Uterus (tissue), 4 donors: ENCODE results near the gene MAML2. TPM values are rescaled to one million over a fixed set of nuclear protein-coding genes. Genes with fewer than 3 reads are reported as not detected.

Experiments used
- DNase-seq, 2 donors: peaks; one replicate each; pipeline ENCODE4 v3.0.0-alpha.2; 2019 to 2020
- H3K27ac ChIP-seq, 2 donors: fragments of 200-600 bp; sonication (generic); 1 replicate in 1 of 2; 2 replicates in 1 of 2; pipeline ENCODE4 v1.5.1; 2016 to 2018
- H3K27me3 ChIP-seq, 2 donors: fragments of 200-600 bp; sonication (generic); one replicate each; pipeline ENCODE4 v1.5.1; 2018 to 2019; ENCODE audit warnings: control low read depth in 1 of 2
- H3K36me3 ChIP-seq, 2 donors: fragments of 200-600 bp; sonication (generic); one replicate each; pipeline ENCODE4 v1.5.1; 2019; ENCODE audit warnings: control low read depth in 1 of 2
- H3K4me1 ChIP-seq, 2 donors: fragments of 200-600 bp; sonication (generic); one replicate each; pipeline ENCODE4 v1.5.1; 2018 to 2019; ENCODE audit warnings: control low read depth in 1 of 2
- H3K4me3 ChIP-seq, 2 donors: fragments of 200-600 bp; sonication (generic); 1 replicate in 1 of 2; 2 replicates in 1 of 2; pipeline ENCODE4 v1.5.1; 2018 to 2019; ENCODE audit warnings: mild to moderate bottlenecking in 1 of 2
- H3K9me3 ChIP-seq, 2 donors: fragments of 200-600 bp; sonication (generic); one replicate each; pipeline ENCODE4 v1.5.1; 2019; ENCODE audit warnings: control low read depth in 1 of 2
- CTCF ChIP-seq, 4 experiments: fragments of 200-600 bp in 2 of 4; fragments of 450-650 bp in 2 of 4; sonication (generic) in 2 of 4; IDR thresholded peaks; one replicate each; pipeline ENCODE4 v1.5.1; 2016 to 2019; ENCODE audit warnings: antibody characterized with exemption in 4 of 4, mild to moderate bottlenecking in 2 of 4, moderate library complexity in 1 of 4
- POLR2A ChIP-seq, 2 donors: fragments of 450-650 bp; IDR thresholded peaks; one replicate each; pipeline ENCODE4 v1.6.1; 2016; ENCODE audit warnings: antibody characterized with exemption in 2 of 2, mild to moderate bottlenecking in 1 of 2, moderate library complexity in 1 of 2
- intact Hi-C: fragments of 100-400 bp; cut with DNase I; formaldehyde crosslinking; loops from one replicate; pipeline ENCODE4 v1.15.1; 2023; ENCODE audit warnings: low total_unique reads
- total RNA-seq, 4 donors: library from RNA; depleted of rRNA in 3 of 4; stranded (reverse); fragments of >200 nt in 3 of 4; gene quantifications; one replicate each; pipeline versions ENCODE4 v1.1.0 to v1.2.4, GENCODE V29; 2014 to 2023
- donor health status: DM: yes; HTN: yes; CAD: no.

MAML2 gene
- total RNA-seq, 4 donors from 2014 or later: 8.2 to 35.9 (median 19.8) TPM

GRCh38 chr11:96211436-96211835, 131.6 kb downstream of the MAML2 start:
- Histone ChIP-seq H3K4me1 (peaks cover 4 to 10% of the 10 kb centered on the region in 2 donors), H3K9me3 (no peaks in the 10 kb centered on the region), H3K27ac (peak overlapping the region; percentile 71 to 88), H3K4me3 (no peak overlapping the region), H3K36me3 (no peaks in the 10 kb centered on the region), H3K27me3 (no peaks in the 10 kb centered on the region)
- intact Hi-C loops: no loop called here
- TF ChIP-seq CTCF (IDR thresholded peaks at IDR 0.05): no peak
- no peak for TF ChIP-seq POLR2A (IDR thresholded peaks at IDR 0.05)
- DNase-seq: no peak

GRCh38 chr11:96207459-96208449, 135.2 kb downstream of the MAML2 start:
- H3K36me3 ChIP-seq: no peaks in the 10 kb centered on the region
- H3K9me3 ChIP-seq: no peaks in the 10 kb centered on the region
- H3K27me3 ChIP-seq: no peaks in the 10 kb centered on the region
- peaks cover 0 to 4% of the 10 kb centered on the region in 2 donors for H3K4me1 ChIP-seq
- no peak for TF ChIP-seq CTCF (IDR thresholded peaks at IDR 0.05)
- no peak for TF ChIP-seq POLR2A (IDR thresholded peaks at IDR 0.05)
- H3K4me3 ChIP-seq: no peak overlapping the region
- intact Hi-C loops: no loop called here
- no peak for DNase-seq
- peak overlapping the region in 1 of 2 donors; percentile 61 for H3K27ac ChIP-seq

GRCh38 chr11:96206955-96207354, 136.0 kb downstream of the MAML2 start:
- TF ChIP-seq POLR2A (IDR thresholded peaks at IDR 0.05): no peak
- no peak for TF ChIP-seq CTCF (IDR thresholded peaks at IDR 0.05)
- no peaks in the 10 kb centered on the region for H3K36me3 ChIP-seq
- H3K27me3 ChIP-seq: no peaks in the 10 kb centered on the region
- no peak overlapping the region for H3K27ac ChIP-seq
- no peaks in the 10 kb centered on the region for H3K4me1 ChIP-seq
- no peak for DNase-seq
- intact Hi-C loops: no loop called here
- H3K4me3 ChIP-seq: no peak overlapping the region
- no peaks in the 10 kb centered on the region for H3K9me3 ChIP-seq

- H3K4me3 ChIP-seq: no peak overlapping the region
- DNase-seq: no peak
- no peaks in the 10 kb centered on the region for H3K9me3 ChIP-seq
- H3K27me3 ChIP-seq: no peaks in the 10 kb centered on the region
- intact Hi-C loops: no loop called here
- no peak for TF ChIP-seq CTCF (IDR thresholded peaks at IDR 0.05)
- TF ChIP-seq POLR2A (IDR thresholded peaks at IDR 0.05): no peak
- no peaks in the 10 kb centered on the region for H3K36me3 ChIP-seq
- no peaks in the 10 kb centered on the region for H3K4me1 ChIP-seq
- H3K27ac ChIP-seq: no peak overlapping the region
Measured at GRCh38 chr11:96205460-96205809, 137.6 kb downstream of the MAML2 start.

- Histone ChIP-seq H3K9me3 (no peaks in the 10 kb centered on the region), H3K4me1 (no peaks in the 10 kb centered on the region), H3K27me3 (no peaks in the 10 kb centered on the region), H3K36me3 (no peaks in the 10 kb centered on the region), H3K27ac (no peak overlapping the region), H3K4me3 (no peak overlapping the region)
- DNase-seq: no peak
- intact Hi-C loops: no loop called here
- TF ChIP-seq CTCF (IDR thresholded peaks at IDR 0.05): no peak
- TF ChIP-seq POLR2A (IDR thresholded peaks at IDR 0.05): no peak
Measured at GRCh38 chr11:96204721-96205459, 138.1 kb downstream of the MAML2 start.
